Astrocyte (in vitro differentiated cells and primary cell): Measurements from ENCODE around the gene IGSF21. TPM values are rescaled to one million over a fixed set of nuclear protein-coding genes. Genes with fewer than 3 reads are reported as not detected.

Source experiments
- DNase-seq: peaks from one replicate; pipeline ENCODE4 v3.0.0-alpha.2; 2010; ENCODE audit warnings: low read depth
- FAIRE-seq: peaks from 2 replicates; lab custom pipeline; 2011; peaks lifted over from hg19 to GRCh38; lab: Jason Lieb, UNC
- H2AFZ ChIP-seq: 2 replicates; pipeline ENCODE4 v1.6.0; 2012; ENCODE audit warnings: low read depth, low read length, inconsistent platforms
- H3K27ac ChIP-seq: 2 replicates; pipeline ENCODE4 v1.5.1; 2011; ENCODE audit warnings: low read depth, low read length, inconsistent platforms
- H3K27me3 ChIP-seq: 2 replicates; pipeline ENCODE4 v1.6.0; 2011; ENCODE audit warnings: low read length, inconsistent platforms; ENCODE audit not compliant: insufficient read depth
- H3K36me3 ChIP-seq: 2 replicates; pipeline ENCODE4 v1.5.1; 2011; ENCODE audit warnings: low read length, inconsistent platforms; ENCODE audit not compliant: insufficient read depth
- H3K4me1 ChIP-seq: 2 replicates; pipeline ENCODE4 v1.5.1; 2011; ENCODE audit warnings: low read length, inconsistent platforms; ENCODE audit not compliant: insufficient read depth
- H3K4me2 ChIP-seq: 2 replicates; pipeline ENCODE4 v1.6.0; 2012; ENCODE audit warnings: low read length, inconsistent platforms
- H3K4me3 ChIP-seq: 2 replicates; pipeline ENCODE4 v1.5.1; 2011; ENCODE audit warnings: low read depth, mild to moderate bottlenecking, low read length, inconsistent platforms; ENCODE audit not compliant: insufficient read depth
- H3K79me2 ChIP-seq: 2 replicates; pipeline ENCODE4 v1.6.0; 2012; ENCODE audit warnings: mild to moderate bottlenecking, low read length, inconsistent platforms; ENCODE audit not compliant: insufficient read depth
- H3K9ac ChIP-seq: 2 replicates; pipeline ENCODE4 v1.6.0; 2012; ENCODE audit warnings: mild to moderate bottlenecking, low read length, inconsistent platforms
- H3K9me3 ChIP-seq: 2 replicates; pipeline ENCODE4 v1.5.1; 2012; ENCODE audit warnings: low read depth, mild to moderate bottlenecking, low read length, inconsistent platforms; ENCODE audit not compliant: insufficient read depth
- H4K20me1 ChIP-seq: 2 replicates; pipeline ENCODE4 v1.6.0; 2012; ENCODE audit warnings: low read length, inconsistent platforms; ENCODE audit not compliant: insufficient read depth
- H3K27ac Mint-ChIP-seq: one replicate; pipeline ENCODE4 v1.8.0; 2021; ENCODE audit warnings: mild to moderate bottlenecking, mixed read lengths; ENCODE audit not compliant: unreplicated experiment
- H3K27me3 Mint-ChIP-seq: one replicate; pipeline ENCODE4 v1.8.0; 2021; ENCODE audit warnings: low read depth, mixed read lengths; ENCODE audit not compliant: unreplicated experiment
- H3K36me3 Mint-ChIP-seq: one replicate; pipeline ENCODE4 v1.8.0; 2021; ENCODE audit warnings: low read depth, mixed read lengths; ENCODE audit not compliant: unreplicated experiment
- H3K4me1 Mint-ChIP-seq: one replicate; pipeline ENCODE4 v1.8.0; 2021; ENCODE audit warnings: low read depth, mixed read lengths; ENCODE audit not compliant: unreplicated experiment
- H3K4me3 Mint-ChIP-seq: one replicate; pipeline ENCODE4 v1.8.0; 2021; ENCODE audit warnings: mild to moderate bottlenecking, moderate library complexity, mixed read lengths; ENCODE audit not compliant: unreplicated experiment
- H3K9me3 Mint-ChIP-seq: one replicate; pipeline ENCODE4 v1.8.0; 2021; ENCODE audit warnings: mild to moderate bottlenecking, mixed read lengths; ENCODE audit not compliant: unreplicated experiment
- EZH2 ChIP-seq: IDR thresholded peaks from 2 replicates; pipeline ENCODE4 v1.6.1; 2012; ENCODE audit warnings: mild to moderate bottlenecking, low read length, inconsistent platforms; ENCODE audit not compliant: insufficient read depth
- total RNA-seq: library from RNA; stranded (reverse); gene quantifications from 2 replicates; pipeline ENCODE4 v1.2.1, GENCODE V29; 2021
- TF ChIP-seq, protein P1 (sequence below): IDR thresholded peaks from 2 replicates; pipeline ENCODE4 v1.5.1; 2011; ENCODE audit warnings: low read depth, mild to moderate bottlenecking, inconsistent platforms, low read length, moderate library complexity; ENCODE audit not compliant: insufficient read depth

IGSF21 gene
- total RNA-seq, 1 donor from 2014 or later: not detected

DNA sequence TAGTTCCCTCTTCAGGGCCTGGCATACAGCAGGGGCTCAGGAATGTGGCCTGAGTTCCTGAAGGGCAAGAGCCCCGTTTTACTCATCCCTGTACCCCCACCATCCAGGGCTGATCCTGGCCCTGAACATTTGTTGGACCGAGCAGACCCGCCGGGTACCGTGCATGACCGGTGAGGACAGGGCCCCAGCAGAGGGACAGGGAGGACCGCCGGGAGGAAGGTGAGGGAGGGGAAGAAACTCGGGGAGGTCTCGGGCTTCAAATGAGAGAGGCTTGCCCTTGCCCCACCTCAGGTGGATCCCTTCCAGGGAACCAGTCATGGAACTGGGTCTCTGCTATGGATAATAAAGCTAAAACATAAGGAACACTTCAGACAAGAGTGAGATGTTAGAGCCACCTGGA, 205.4 kb downstream of the IGSF21 start:
- TF ChIP-seq, protein P1, sequence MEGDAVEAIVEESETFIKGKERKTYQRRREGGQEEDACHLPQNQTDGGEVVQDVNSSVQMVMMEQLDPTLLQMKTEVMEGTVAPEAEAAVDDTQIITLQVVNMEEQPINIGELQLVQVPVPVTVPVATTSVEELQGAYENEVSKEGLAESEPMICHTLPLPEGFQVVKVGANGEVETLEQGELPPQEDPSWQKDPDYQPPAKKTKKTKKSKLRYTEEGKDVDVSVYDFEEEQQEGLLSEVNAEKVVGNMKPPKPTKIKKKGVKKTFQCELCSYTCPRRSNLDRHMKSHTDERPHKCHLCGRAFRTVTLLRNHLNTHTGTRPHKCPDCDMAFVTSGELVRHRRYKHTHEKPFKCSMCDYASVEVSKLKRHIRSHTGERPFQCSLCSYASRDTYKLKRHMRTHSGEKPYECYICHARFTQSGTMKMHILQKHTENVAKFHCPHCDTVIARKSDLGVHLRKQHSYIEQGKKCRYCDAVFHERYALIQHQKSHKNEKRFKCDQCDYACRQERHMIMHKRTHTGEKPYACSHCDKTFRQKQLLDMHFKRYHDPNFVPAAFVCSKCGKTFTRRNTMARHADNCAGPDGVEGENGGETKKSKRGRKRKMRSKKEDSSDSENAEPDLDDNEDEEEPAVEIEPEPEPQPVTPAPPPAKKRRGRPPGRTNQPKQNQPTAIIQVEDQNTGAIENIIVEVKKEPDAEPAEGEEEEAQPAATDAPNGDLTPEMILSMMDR: no peak
- TF ChIP-seq EZH2: no peak
- Histone ChIP-seq H3K27ac (no peak overlapping the region), H3K4me3 (no peak overlapping the region), H4K20me1 (no peaks in the 10 kb centered on the region), H3K9ac (no peak overlapping the region), H3K27me3 (no peaks in the 10 kb centered on the region), H2AFZ (no peak overlapping the region), H3K4me1 (no peaks in the 10 kb centered on the region), H3K79me2 (no peaks in the 10 kb centered on the region), H3K36me3 (no peaks in the 10 kb centered on the region), H3K9me3 (peaks cover 4% of the 10 kb centered on the region), H3K4me2 (no peak overlapping the region)
- Mint-ChIP-seq H3K27ac (no peak overlapping the region), H3K4me3 (no peak overlapping the region), H3K36me3 (no peaks in the 10 kb centered on the region), H3K4me1 (no peaks in the 10 kb centered on the region), H3K27me3 (peaks cover 38% of the 10 kb centered on the region), H3K9me3 (peaks cover 2% of the 10 kb centered on the region)
- DNase-seq: no peak
- no peak for FAIRE-seq

DNA sequence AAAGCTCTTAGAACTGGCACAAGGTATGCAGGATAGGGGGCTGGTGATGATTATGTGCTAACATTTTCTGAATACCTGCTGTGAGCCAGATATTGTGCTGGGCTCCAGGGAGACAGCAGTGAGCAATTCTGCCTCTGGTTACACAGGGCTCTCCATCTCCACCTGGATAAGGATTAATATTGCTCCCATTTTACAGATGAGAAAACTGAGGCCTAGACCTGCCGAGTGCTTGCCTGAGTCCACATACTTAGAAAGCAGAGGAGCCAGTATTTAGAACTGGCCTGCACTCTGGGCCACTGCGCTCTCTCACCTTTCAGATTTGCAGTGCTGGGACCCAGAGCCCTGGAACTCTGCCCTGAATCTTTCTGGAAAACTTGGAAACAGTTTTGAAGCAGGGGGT, 205.9 kb downstream of the IGSF21 start:
- H3K36me3 ChIP-seq: no peaks in the 10 kb centered on the region
- no peaks in the 10 kb centered on the region for H3K79me2 ChIP-seq
- no peaks in the 10 kb centered on the region for H4K20me1 ChIP-seq
- Mint-ChIP-seq H3K9me3 (peaks cover 4% of the 10 kb centered on the region), H3K36me3 (no peaks in the 10 kb centered on the region), H3K27ac (no peak overlapping the region), H3K4me1 (no peaks in the 10 kb centered on the region), H3K27me3 (peaks cover 36% of the 10 kb centered on the region), H3K4me3 (no peak overlapping the region)
- no peaks in the 10 kb centered on the region for H3K27me3 ChIP-seq
- DNase-seq (no peak), FAIRE-seq (no peak)
- H3K4me3 ChIP-seq: no peak overlapping the region
- no peak overlapping the region for H3K27ac ChIP-seq
- no peak for TF ChIP-seq EZH2
- TF ChIP-seq, protein P1: no peak
- no peak overlapping the region for H3K4me2 ChIP-seq
- H3K9me3 ChIP-seq: peaks cover 4% of the 10 kb centered on the region
- no peak overlapping the region for H3K9ac ChIP-seq
- no peaks in the 10 kb centered on the region for H3K4me1 ChIP-seq
- no peak overlapping the region for H2AFZ ChIP-seq

DNA sequence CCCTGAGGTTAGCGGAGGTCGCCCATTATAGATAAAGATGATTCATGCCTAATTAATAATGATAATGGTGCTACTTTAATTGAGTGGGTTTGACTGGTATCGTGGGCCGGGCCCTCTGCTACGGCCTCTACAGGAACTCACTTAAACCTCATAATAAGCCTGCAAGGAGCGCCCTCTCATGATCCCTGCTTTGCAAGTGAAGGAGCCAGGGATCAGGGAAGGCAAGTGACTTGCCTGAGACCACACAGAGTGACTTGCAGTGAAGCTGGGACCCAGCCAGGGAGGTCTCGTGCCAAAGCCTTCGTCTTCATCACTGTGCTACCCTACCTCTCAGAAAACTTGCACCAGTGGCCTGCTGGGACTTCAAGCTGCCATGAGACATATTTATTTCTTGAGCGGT, 206.8 kb downstream of the IGSF21 start:
- H3K27ac ChIP-seq: no peak overlapping the region
- no peaks in the 10 kb centered on the region for H3K79me2 ChIP-seq
- H3K36me3 Mint-ChIP-seq: no peaks in the 10 kb centered on the region
- no peak overlapping the region for H3K27ac Mint-ChIP-seq
- H4K20me1 ChIP-seq: no peaks in the 10 kb centered on the region
- H3K36me3 ChIP-seq: no peaks in the 10 kb centered on the region
- no peak overlapping the region for H3K9ac ChIP-seq
- H3K27me3 Mint-ChIP-seq: peaks cover 37% of the 10 kb centered on the region
- no peaks in the 10 kb centered on the region for H3K4me1 Mint-ChIP-seq
- H2AFZ ChIP-seq: no peak overlapping the region
- peaks cover 5% of the 10 kb centered on the region for H3K9me3 Mint-ChIP-seq
- no peaks in the 10 kb centered on the region for H3K27me3 ChIP-seq
- peaks cover 4% of the 10 kb centered on the region for H3K9me3 ChIP-seq
- FAIRE-seq (no peak), DNase-seq (no peak)
- no peak overlapping the region for H3K4me3 ChIP-seq
- H3K4me1 ChIP-seq: no peaks in the 10 kb centered on the region
- no peak for TF ChIP-seq EZH2
- TF ChIP-seq, protein P1: no peak
- no peak overlapping the region for H3K4me2 ChIP-seq
- no peak overlapping the region for H3K4me3 Mint-ChIP-seq
